Prostate gland (tissue), 2 donors: ENCODE data around the gene AQP3.

Source experiments
- POLR2AphosphoS5 ChIP-seq: sonication (generic); formaldehyde crosslinking; IDR thresholded peaks from one replicate; pipeline ENCODE4 v1.6.1; 2017; ENCODE audit warnings: antibody characterized with exemption
- TF ChIP-seq, protein P1 (sequence below), 4 experiments: fragments of 200-600 bp in 2 of 4; fragments of 450-650 bp in 2 of 4; sonication (generic) in 2 of 4; IDR thresholded peaks; 1 replicate in 3 of 4; 2 replicates in 1 of 4; pipeline ENCODE4 v1.5.1; 2016 to 2019; ENCODE audit warnings: antibody characterized with exemption in 4 of 4, mild to moderate bottlenecking in 2 of 4, moderate library complexity in 2 of 4

DNA sequence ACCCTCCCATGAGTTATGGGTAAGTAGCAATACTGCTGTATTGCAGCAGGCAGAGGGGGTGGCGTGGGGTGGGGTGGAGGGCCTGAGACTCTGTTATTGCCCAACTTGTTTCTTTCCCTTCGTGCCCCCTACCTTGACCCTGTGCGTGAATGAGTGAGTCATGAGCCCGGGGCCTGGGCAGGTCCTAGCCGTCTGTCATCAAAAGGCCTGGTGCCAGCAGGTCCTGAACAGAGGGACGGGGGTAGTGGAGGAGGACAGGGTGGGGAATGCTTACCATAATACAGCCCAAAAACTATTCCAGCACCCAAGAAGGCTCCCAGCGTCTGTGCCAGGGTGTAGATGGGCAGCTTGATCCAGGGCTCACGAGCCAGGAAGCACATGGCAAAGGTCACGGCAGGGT is 4.3 kb downstream of the AQP3 start:
- no peak for TF ChIP-seq POLR2AphosphoS5
- TF ChIP-seq, protein P1, sequence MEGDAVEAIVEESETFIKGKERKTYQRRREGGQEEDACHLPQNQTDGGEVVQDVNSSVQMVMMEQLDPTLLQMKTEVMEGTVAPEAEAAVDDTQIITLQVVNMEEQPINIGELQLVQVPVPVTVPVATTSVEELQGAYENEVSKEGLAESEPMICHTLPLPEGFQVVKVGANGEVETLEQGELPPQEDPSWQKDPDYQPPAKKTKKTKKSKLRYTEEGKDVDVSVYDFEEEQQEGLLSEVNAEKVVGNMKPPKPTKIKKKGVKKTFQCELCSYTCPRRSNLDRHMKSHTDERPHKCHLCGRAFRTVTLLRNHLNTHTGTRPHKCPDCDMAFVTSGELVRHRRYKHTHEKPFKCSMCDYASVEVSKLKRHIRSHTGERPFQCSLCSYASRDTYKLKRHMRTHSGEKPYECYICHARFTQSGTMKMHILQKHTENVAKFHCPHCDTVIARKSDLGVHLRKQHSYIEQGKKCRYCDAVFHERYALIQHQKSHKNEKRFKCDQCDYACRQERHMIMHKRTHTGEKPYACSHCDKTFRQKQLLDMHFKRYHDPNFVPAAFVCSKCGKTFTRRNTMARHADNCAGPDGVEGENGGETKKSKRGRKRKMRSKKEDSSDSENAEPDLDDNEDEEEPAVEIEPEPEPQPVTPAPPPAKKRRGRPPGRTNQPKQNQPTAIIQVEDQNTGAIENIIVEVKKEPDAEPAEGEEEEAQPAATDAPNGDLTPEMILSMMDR (IDR thresholded peaks at IDR 0.05), result no peak
